Measurements from ENCODE around the gene NEK4.

NEK4 gene

GRCh38 chr3:52796411-52796810, 25.7 kb upstream of the NEK4 start:
- DNase-seq = no peak
- H3K4me3 ChIP-seq (ENCODE audit: low read depth, low read length) = no peak overlapping the region
- H3K27me3 ChIP-seq (ENCODE audit: insufficient read depth, low read depth, severe bottlenecking) = no peaks in the 10 kb centered on the region
- no peak for TF ChIP-seq CTCF (IDR thresholded peaks at IDR 0.05; ENCODE audit: low read depth, low read length)
- H3K36me3 ChIP-seq = no peaks in the 10 kb centered on the region
- H3K27ac ChIP-seq = no peak overlapping the region
- H3K9me3 ChIP-seq (ENCODE audit: severe bottlenecking) = no peaks in the 10 kb centered on the region

- no peaks in the 10 kb centered on the region for H3K9me3 ChIP-seq (ENCODE audit: severe bottlenecking)
- no peaks in the 10 kb centered on the region for H3K36me3 ChIP-seq
- no peak for DNase-seq
- H3K27ac ChIP-seq = no peak overlapping the region
- H3K4me3 ChIP-seq (ENCODE audit: low read depth, low read length) = no peak overlapping the region
- H3K27me3 ChIP-seq (ENCODE audit: insufficient read depth, low read depth, severe bottlenecking) = no peaks in the 10 kb centered on the region
- no peak for TF ChIP-seq CTCF (IDR thresholded peaks at IDR 0.05; ENCODE audit: low read depth, low read length)
These were observed 24.7 kb upstream of the NEK4 start for GRCh38 chr3:52795298-52795900.

GRCh38 chr3:52794612-52795099, 23.9 kb upstream of the NEK4 start, which contains the start of gene ITIH3:
ITIH3 (plus strand) TSS chr3:52794796; CDS start chr3:52794804, 8 bp downstream.
- Histone ChIP-seq H3K36me3 (no peaks in the 10 kb centered on the region), H3K27me3 (ENCODE audit: insufficient read depth, low read depth, severe bottlenecking) (no peaks in the 10 kb centered on the region), H3K9me3 (ENCODE audit: severe bottlenecking) (no peaks in the 10 kb centered on the region), H3K4me3 (ENCODE audit: low read depth, low read length) (no peak within 1 kb of the TSS), H3K27ac (no peak within 1 kb of the TSS)
- DNase-seq = no peak
- TF ChIP-seq CTCF (IDR thresholded peaks at IDR 0.05; ENCODE audit: low read depth, low read length) = no peak

GRCh38 chr3:52793702-52794611, 23.2 kb upstream of the NEK4 start:
- Histone ChIP-seq H3K27me3 (ENCODE audit: insufficient read depth, low read depth, severe bottlenecking) (no peaks in the 10 kb centered on the region), H3K9me3 (ENCODE audit: severe bottlenecking) (no peaks in the 10 kb centered on the region), H3K36me3 (no peaks in the 10 kb centered on the region), H3K27ac (no peak overlapping the region), H3K4me3 (ENCODE audit: low read depth, low read length) (no peak overlapping the region)
- DNase-seq = no peak
- TF ChIP-seq CTCF (IDR thresholded peaks at IDR 0.05; ENCODE audit: low read depth, low read length) = no peak

- no peaks in the 10 kb centered on the region for H3K27me3 ChIP-seq (ENCODE audit: insufficient read depth, low read depth, severe bottlenecking)
- DNase-seq = no peak
- no peak for TF ChIP-seq CTCF (IDR thresholded peaks at IDR 0.05; ENCODE audit: low read depth, low read length)
These were observed 22.4 kb upstream of the NEK4 start for GRCh38 chr3:52792961-52793695.

More at GRCh38 chr3:52792961-52793695, 22.4 kb upstream of the NEK4 start:
- H3K9me3 ChIP-seq (ENCODE audit: severe bottlenecking) = no peaks in the 10 kb centered on the region
- no peak overlapping the region for H3K27ac ChIP-seq
- H3K4me3 ChIP-seq (ENCODE audit: low read depth, low read length) = no peak overlapping the region
- H3K36me3 ChIP-seq = no peaks in the 10 kb centered on the region

All from WERI-Rb-1 (cell line).